A549 (cell line): Measurements from ENCODE around the gene BAIAP2L1.

Source experiments
- CEBPB ChIP-seq, 2 experiments: fragments of >200 bp in 1 of 2; sonication (Bioruptor Twin) in 1 of 2; formaldehyde crosslinking in 1 of 2; IDR thresholded peaks; 2 replicates each; pipeline ENCODE4 v1.6.1; 2012 to 2016
- JUNB ChIP-seq: fragments of >200 bp; sonication (Bioruptor Twin); formaldehyde crosslinking; IDR thresholded peaks from 2 replicates; pipeline ENCODE4 v1.6.1; 2016
- POLR2A ChIP-seq: IDR thresholded peaks from 2 replicates; pipeline ENCODE4 v1.6.1; 2012; ENCODE audit warnings: mild to moderate bottlenecking, low read length
- RARB ChIP-seq: fragments of 250-450 bp; sonication (Bioruptor Pico); IDR thresholded peaks from 2 replicates; pipeline ENCODE4 v1.8.0; 2021; ENCODE audit warnings: mild to moderate bottlenecking, moderate library complexity
- SREBF2 ChIP-seq: fragments of 450-650 bp; IDR thresholded peaks from 2 replicates; pipeline ENCODE4 v1.6.1; 2014; ENCODE audit warnings: mild to moderate bottlenecking, moderate library complexity
- ZC3H11A ChIP-seq: fragments of 450-650 bp; IDR thresholded peaks from 2 replicates; pipeline ENCODE4 v1.6.1; 2014; ENCODE audit warnings: antibody characterized with exemption, mild to moderate bottlenecking
- TF ChIP-seq, protein P1 (sequence below): fragments of >200 bp; sonication (Bioruptor Twin); formaldehyde crosslinking; IDR thresholded peaks from 3 replicates; pipeline ENCODE4 v1.5.1; 2016
- TF ChIP-seq, protein P2 (sequence below): fragments of 200-600 bp; sonication (generic); IDR thresholded peaks from 2 replicates; pipeline ENCODE4 v1.6.1; 2016; ENCODE audit warnings: antibody characterized with exemption, mild to moderate bottlenecking, moderate library complexity
- TF ChIP-seq, protein P3 (sequence below): IDR thresholded peaks from 2 replicates; pipeline ENCODE4 v1.6.1; 2012

GRCh38 chr7:98324782-98325181 is 76.1 kb downstream of the BAIAP2L1 start:
- TF ChIP-seq, protein P1, sequence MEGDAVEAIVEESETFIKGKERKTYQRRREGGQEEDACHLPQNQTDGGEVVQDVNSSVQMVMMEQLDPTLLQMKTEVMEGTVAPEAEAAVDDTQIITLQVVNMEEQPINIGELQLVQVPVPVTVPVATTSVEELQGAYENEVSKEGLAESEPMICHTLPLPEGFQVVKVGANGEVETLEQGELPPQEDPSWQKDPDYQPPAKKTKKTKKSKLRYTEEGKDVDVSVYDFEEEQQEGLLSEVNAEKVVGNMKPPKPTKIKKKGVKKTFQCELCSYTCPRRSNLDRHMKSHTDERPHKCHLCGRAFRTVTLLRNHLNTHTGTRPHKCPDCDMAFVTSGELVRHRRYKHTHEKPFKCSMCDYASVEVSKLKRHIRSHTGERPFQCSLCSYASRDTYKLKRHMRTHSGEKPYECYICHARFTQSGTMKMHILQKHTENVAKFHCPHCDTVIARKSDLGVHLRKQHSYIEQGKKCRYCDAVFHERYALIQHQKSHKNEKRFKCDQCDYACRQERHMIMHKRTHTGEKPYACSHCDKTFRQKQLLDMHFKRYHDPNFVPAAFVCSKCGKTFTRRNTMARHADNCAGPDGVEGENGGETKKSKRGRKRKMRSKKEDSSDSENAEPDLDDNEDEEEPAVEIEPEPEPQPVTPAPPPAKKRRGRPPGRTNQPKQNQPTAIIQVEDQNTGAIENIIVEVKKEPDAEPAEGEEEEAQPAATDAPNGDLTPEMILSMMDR: no peak
- TF ChIP-seq, protein P2, sequence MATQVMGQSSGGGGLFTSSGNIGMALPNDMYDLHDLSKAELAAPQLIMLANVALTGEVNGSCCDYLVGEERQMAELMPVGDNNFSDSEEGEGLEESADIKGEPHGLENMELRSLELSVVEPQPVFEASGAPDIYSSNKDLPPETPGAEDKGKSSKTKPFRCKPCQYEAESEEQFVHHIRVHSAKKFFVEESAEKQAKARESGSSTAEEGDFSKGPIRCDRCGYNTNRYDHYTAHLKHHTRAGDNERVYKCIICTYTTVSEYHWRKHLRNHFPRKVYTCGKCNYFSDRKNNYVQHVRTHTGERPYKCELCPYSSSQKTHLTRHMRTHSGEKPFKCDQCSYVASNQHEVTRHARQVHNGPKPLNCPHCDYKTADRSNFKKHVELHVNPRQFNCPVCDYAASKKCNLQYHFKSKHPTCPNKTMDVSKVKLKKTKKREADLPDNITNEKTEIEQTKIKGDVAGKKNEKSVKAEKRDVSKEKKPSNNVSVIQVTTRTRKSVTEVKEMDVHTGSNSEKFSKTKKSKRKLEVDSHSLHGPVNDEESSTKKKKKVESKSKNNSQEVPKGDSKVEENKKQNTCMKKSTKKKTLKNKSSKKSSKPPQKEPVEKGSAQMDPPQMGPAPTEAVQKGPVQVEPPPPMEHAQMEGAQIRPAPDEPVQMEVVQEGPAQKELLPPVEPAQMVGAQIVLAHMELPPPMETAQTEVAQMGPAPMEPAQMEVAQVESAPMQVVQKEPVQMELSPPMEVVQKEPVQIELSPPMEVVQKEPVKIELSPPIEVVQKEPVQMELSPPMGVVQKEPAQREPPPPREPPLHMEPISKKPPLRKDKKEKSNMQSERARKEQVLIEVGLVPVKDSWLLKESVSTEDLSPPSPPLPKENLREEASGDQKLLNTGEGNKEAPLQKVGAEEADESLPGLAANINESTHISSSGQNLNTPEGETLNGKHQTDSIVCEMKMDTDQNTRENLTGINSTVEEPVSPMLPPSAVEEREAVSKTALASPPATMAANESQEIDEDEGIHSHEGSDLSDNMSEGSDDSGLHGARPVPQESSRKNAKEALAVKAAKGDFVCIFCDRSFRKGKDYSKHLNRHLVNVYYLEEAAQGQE: no peak
- TF ChIP-seq ZC3H11A (no peak), JUNB (no peak), POLR2A (no peak), CEBPB (IDR thresholded peaks at IDR 0.05) (no peak), RARB (CRISPR knock-in tag) (no peak), SREBF2 (no peak)
- TF ChIP-seq, protein P3, sequence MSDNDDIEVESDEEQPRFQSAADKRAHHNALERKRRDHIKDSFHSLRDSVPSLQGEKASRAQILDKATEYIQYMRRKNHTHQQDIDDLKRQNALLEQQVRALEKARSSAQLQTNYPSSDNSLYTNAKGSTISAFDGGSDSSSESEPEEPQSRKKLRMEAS: no peak
